HG03064 (cell line): ENCODE measurements around the gene CHRNA4.
"Not testable (repeated sequence)": the region's sequence is repeated elsewhere in the genome, so short reads cannot be mapped to it uniquely, and the experiment has no call there.

ENCODE experiments used
- ATAC-seq: cut with Tn5 transposase; IDR thresholded peaks from one replicate; pipeline ENCODE4 v1.9.1; 2021; ENCODE audit warnings: low read depth; ENCODE audit not compliant: unreplicated experiment

The CHRNA4 gene

GRCh38 chr20:63351811-63352591 lies 9.1 kb downstream of the CHRNA4 start:
- ATAC-seq: no peak

DNA sequence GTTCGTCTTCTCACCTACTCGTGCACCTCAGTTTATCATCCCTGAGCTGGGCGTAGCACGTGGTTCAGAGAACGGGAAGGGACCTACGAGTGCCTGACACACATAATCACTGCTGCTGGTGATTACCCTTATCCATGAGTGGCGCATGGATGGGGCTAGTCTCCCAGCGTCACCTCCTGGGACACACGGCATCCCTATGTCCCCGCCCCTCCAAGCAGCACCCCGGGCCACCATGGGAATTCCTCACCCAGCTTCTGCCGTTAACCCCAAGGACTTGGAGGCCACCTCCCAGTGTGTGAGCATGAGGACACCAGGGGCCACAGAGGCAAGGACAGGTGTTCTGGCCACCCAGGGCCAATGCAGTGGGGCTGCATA lies 9.8 kb downstream of the CHRNA4 start:
- no peak for ATAC-seq

DNA sequence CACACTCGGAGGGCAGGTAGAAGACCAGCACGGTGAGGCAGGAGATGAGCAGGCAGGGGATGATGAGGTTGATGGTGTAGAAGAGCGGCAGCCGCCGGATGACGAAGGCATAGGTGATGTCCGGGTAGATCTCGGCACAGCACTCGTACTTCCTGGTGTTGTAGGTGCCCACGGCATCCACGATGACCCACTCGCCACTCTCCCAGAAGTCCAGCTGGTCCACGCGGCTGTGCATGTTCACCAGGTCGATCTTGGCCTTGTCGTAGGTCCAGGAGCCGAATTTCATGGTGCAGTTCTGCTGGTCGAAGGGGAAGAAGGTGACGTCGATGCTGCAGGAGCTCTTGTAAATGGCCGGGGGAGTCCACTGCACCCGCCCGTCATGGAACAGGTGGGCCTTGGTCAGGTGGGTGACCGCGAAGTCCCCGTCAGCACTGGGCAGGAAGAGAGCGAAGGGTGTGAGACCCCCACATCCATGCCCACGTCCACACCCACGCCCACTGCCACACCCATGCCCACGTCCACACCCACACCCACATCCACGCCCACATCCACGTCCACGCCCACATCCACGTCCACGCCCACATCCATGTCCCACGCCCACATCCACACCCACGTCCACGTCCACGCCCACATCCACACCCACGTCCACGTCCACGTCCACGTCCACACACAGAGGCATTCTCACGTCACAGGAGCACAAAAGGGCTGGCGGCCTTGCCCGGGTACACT lies 10.4 kb downstream of the CHRNA4 start:
- no peak for ATAC-seq

DNA sequence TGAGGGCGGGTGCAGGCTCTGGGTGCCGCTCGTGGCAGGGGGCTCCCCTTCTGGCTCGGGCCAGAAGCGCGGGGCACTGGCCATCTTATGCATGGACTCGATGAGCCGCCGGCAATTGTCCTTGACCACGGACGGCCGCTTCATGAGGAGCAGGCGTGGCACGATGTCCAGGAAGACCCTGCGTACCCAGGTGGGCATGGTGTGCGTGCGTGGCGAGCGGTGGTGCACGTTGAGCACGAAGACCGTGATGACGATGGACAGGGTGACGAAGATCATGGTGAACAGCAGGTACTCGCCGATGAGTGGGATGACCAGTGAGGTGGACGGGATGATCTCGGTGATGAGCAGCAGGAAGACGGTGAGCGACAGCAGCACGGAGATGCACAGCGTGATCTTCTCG lies 11.0 kb downstream of the CHRNA4 start:
- no peak for ATAC-seq

DNA sequence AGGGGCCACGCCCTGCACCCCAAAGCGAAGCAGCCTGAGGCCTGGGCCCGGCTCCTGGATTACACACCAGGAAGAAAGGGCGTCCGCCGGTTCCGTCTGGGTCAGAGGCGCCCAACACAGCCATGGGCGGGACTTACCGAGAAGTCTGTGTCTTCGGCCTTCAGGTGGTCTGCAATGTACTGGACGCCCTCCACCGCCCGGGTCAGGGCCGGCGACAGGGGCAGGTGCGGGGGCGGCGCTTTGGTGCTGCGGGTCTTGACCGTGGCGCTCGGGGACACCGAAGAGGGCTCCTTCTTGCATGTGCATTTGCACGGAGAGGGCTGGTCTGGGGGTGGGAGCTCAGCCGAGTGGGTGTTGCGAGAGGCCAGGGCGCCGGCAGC lies 11.6 kb downstream of the CHRNA4 start:
- no peak for ATAC-seq

- ATAC-seq: no peak
These were observed 12.2 kb downstream of the CHRNA4 start for GRCh38 chr20:63348828-63349515.

- ATAC-seq: no peak
These were observed 13.0 kb downstream of the CHRNA4 start for GRCh38 chr20:63347950-63348827.

DNA sequence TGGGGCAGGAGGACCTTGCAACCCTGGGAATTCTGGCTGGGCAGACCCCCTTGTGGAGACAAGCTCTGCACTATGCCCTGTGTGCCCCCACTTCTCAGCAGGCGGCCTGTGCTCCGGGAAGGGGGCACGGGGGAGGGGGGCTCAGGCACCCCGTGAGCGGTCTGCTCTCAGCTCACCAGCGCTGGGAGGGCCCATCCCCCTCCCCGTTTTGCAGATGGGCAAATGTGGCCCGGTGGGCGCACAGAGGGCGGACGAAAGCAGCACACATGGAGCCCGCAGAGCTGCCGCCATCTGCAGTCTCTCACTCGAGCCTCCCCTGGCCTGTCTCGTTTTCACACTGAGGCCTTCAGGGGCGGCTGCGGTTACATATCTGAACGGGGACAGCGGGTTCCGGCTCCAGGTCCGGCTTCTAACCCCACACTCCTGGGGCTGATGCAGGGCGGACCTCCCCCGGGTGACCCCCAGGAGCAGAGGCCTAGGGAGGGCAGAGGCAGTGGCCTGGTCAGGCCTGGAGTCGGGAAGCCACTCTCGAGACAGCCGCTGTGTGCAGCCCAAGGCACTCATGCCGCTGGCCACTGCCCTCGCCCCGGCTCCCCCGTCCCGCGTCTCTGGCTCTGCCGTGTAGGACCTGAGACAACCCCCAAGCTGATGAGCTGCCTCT lies 13.9 kb downstream of the CHRNA4 start:
- no peak for ATAC-seq

DNA sequence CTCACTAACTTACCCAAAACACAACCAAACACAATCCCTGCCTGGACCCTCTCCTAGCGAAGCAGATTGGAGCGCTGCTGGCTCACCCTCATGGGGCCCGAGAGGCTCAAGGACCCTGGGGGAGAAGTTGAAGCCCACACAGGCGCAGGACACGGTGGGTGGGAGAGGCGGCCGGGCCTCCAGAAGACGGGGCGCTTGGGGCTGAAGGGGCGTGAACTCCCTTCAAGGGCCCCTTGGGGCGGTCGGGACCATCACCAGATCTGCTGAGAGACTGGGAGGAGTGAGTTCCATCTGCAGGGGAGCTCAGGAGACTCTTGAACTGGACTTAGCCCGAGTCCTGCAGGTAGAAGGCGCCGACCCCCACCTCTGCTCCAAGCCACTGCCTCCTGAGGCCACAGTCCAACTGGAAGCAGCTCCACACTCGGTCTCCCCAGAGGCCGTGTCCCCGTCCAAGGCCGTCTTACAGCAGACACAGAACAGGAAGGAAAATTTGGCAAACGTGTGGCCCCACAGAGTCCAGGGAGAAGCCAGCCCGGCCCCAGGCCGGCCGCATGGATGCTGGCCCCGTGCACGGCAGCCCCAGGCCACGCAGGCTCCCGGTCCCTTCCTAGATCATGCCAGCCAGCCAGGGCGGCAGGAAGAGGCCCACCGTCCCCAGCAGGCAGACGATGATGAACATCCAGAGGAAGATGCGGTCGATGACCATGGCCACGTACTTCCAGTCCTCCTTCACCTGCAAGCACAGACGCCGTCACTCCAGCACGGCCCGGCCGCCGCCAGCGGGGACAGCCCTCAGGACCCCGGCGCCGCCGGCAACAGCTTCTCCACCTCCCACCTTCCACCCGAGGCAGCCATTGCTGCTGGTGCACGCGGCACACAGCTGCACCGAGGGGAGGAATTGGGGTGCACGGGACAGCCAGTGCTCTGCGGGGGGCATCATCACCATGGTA lies 14.7 kb downstream of the CHRNA4 start:
- ATAC-seq: no peak

DNA sequence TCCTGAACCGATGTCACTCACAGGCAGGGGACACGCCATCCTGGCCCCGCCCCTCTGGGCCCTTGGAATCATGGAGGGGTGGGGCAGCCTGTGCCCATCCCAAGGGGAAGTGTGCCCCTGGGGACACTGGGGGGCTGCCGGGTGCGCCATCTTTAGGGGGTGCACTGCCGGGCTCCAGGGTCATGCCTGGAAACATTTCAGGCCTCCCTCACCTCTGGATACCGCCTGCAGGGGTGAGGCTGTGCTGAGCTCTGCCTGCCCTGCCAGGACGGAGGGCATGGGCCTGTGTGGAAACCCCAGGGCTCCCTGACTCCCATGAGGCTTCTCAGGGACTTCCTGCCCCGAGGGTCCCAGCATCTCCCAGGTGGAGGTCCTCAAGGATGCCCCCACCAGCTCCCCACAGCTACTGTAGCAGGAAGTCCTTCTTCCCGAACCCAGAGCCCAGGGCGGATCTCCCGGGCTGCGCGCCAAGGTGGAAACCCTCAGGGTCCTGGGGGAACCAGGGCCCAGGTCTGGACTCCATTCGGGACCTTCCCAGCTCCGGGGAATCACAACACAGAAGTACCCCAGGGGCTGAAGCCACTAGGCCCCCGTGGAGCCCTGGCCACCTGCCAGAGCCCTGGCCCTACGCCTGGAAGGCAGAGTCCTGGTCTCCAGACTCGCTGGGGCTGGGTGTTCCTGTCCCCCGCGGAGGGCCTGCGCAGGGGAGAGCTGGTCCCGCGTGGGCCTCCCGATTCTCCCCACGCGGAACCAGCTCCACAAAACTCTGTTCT lies 15.6 kb downstream of the CHRNA4 start:
- ATAC-seq: no peak

DNA sequence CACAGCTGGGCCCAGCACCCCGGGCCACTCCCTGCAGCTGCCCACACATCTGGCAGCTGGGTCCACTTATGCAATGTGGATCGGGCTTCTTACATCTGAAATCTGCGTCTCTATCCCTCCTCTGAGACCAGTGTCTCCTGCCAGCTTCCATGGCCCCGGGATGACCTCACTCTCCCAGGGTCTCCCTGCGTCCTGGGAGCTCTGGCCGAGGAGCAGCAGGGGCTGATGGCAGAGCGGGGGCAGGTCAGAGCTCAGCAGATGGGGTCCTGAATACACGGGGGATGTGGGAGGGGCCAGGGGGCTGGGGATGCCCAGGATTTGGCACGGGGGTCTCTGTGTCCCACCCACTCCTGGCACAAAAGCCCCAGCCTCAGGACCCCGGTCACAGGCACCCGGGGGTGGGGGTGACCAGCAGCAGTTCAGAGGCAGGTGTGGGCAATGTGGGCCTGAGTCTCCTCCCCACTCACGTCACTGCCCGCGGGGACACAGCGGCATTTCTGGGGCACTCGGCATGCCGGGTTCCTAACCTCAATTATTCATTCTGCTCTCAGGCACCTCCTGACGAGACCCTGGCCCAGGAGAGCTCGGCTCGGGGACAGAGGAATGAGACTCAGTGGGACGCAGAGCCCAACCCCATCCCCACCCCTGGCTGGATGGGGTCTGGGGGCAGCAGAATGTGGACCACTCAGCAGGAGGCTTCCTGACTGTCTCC lies 16.4 kb downstream of the CHRNA4 start:
- ATAC-seq: no peak

DNA sequence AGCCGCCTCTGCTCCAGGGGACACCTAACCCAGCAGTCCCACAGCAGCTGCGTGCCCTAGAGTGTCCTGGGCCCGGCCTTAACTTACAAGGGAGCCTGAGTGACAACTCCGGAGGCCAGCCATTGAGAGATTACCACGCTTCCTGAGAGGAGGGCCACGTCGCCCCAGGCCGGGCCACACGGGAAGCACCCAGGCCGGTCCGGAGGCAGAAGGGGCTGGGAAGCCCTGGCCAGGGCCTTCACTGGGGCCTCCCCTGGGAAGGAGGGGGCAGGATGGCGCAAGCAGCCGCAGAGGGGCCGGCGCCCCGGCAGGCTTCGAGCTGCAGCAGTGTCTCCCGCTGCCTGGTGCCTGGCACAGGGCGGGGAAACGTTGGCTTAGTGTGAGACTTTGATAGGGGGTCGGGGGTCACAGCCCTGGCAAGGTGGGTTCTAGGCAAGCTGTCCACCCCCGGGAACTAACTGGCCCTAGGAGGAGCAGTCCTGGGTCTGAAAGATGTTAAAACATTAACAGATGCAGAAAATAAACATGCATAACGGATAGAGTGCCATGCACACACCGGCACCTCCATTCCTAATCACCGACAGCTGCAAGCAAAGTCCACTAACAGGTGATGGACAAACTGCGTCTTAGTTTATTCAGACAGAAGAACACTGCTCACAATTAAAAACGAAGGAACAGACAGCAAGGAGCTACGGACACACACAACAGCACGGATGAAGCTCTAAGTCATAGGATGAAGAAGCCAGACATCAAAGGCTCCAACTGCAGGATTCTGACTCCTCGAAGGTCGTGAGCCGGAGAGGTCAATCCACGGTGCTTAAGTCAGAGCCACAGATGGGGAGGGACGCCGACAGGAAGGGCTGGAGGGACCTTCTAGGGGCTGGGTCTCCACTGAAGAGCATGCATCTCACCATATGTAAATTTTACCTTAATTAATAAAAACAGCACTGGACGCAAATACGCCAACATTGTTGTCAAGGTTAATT lies 17.4 kb downstream of the CHRNA4 start:
- no peak for ATAC-seq

GRCh38 chr20:63342561-63343459 lies 18.3 kb downstream of the CHRNA4 start:
- ATAC-seq: no peak

DNA sequence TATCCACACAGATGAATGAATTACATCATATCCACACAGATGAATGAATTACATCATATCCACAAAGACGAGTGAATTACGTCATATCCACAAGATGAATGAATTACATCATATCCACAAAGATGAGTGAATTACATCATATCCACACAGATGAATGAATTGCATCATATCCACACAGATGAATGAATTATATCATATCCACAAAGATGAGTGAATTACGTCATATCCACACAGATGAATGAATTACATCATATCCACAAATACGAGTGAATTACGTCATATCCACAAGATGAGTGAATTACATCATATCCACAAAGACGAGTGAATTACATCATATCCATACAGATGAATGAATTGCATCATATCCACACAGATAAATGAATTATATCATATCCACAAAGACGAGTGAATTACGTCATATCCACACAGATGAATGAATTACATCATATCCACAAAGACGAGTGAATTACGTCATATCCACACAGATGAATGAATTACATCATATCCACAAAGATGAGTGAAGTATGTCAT lies 20.9 kb downstream of the CHRNA4 start:
- not testable (repeated sequence) for ATAC-seq
